Thyroid gland (tissue), 4 donors: Measurements from ENCODE around the gene SPDYC.

Experiments
- POLR2A ChIP-seq, 2 donors: fragments of 450-650 bp; IDR thresholded peaks; one replicate each; pipeline ENCODE4 v1.6.1; 2017; ENCODE audit warnings: antibody characterized with exemption in 2 of 2, mild to moderate bottlenecking in 2 of 2, moderate library complexity in 1 of 2
- TF ChIP-seq, protein P1 (sequence below), 6 experiments: fragments of 200-600 bp in 3 of 6; fragments of 450-650 bp in 3 of 6; sonication (generic) in 3 of 6; IDR thresholded peaks; one replicate each; pipeline ENCODE4 v1.5.1; 2016 to 2019; ENCODE audit warnings: antibody characterized with exemption in 6 of 6, mild to moderate bottlenecking in 2 of 6, inconsistent platforms in 1 of 6, moderate library complexity in 1 of 6

DNA sequence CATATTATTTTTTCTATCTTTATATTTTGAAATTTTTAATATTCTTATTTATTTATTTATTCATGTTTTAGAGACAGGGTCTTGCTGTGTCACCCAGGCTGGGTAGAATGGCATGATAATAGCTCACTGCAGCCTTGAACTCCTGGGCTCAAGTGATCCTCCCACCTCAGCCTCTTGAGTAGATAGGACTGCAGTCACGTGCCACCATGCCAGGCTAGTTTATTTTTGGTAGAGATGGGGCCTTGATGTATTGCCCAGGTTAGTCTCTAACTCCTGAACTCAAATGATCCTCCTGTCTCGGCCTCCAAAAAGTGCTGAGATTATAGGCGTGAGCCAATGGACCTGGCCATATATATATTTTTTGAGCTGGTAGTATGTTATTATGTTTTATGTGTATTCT lies 2.4 kb upstream of the SPDYC start:
- TF ChIP-seq, protein P1, sequence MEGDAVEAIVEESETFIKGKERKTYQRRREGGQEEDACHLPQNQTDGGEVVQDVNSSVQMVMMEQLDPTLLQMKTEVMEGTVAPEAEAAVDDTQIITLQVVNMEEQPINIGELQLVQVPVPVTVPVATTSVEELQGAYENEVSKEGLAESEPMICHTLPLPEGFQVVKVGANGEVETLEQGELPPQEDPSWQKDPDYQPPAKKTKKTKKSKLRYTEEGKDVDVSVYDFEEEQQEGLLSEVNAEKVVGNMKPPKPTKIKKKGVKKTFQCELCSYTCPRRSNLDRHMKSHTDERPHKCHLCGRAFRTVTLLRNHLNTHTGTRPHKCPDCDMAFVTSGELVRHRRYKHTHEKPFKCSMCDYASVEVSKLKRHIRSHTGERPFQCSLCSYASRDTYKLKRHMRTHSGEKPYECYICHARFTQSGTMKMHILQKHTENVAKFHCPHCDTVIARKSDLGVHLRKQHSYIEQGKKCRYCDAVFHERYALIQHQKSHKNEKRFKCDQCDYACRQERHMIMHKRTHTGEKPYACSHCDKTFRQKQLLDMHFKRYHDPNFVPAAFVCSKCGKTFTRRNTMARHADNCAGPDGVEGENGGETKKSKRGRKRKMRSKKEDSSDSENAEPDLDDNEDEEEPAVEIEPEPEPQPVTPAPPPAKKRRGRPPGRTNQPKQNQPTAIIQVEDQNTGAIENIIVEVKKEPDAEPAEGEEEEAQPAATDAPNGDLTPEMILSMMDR (IDR thresholded peaks at IDR 0.05), result no peak
- TF ChIP-seq POLR2A (IDR thresholded peaks at IDR 0.05), result no peak
